HEK293 (cell line): ENCODE results near the gene NAPB.

Experiments used
- CTCF ChIA-PET: fragments of 350-600 bp; formaldehyde crosslinking; extraction: SDS; loops from one replicate; lab custom pipeline; 2021; ENCODE audit warnings: antibody characterized with exemption; lab: Yijun Ruan, JAX
- POLR2A ChIA-PET: fragments of 300-600 bp; formaldehyde crosslinking; extraction: SDS; loops from one replicate; lab custom pipeline; 2020; ENCODE audit warnings: antibody characterized with exemption, inconsistent platforms; lab: Yijun Ruan, JAX
- H3K27ac ChIP-seq: fragments of 200-500 bp; sonication (Bioruptor generic); 2 replicates; pipeline ENCODE4 v1.5.1; 2014; ENCODE audit warnings: low read depth, low read length, control low read depth, inconsistent platforms; ENCODE audit errors: extremely low read depth
- H3K36me3 ChIP-seq, 2 experiments: fragments of 200-500 bp in 1 of 2; sonication (Bioruptor generic) in 1 of 2; 1 replicate in 1 of 2; 2 replicates in 1 of 2; pipeline ENCODE4 v1.5.1; 2014 to 2017; ENCODE audit warnings: inconsistent platforms in 2 of 2, low read length in 2 of 2; ENCODE audit not compliant: control insufficient read depth in 2 of 2, insufficient read depth in 1 of 2
- H3K4me1 ChIP-seq: fragments of 200-500 bp; sonication (Bioruptor generic); 2 replicates; pipeline ENCODE4 v1.5.1; 2014; ENCODE audit warnings: mild to moderate bottlenecking, low read length, inconsistent platforms; ENCODE audit not compliant: control insufficient read depth, insufficient read depth
- H3K4me3 ChIP-seq: 2 replicates; pipeline ENCODE4 v1.5.1; 2011; ENCODE audit warnings: low read depth, mild to moderate bottlenecking, control low read depth, low read length, moderate library complexity
- H3K9me3 ChIP-seq: fragments of 200-500 bp; sonication (Bioruptor generic); 2 replicates; pipeline ENCODE4 v1.5.1; 2014; ENCODE audit warnings: low read depth, low read length, inconsistent platforms; ENCODE audit not compliant: control insufficient read depth, insufficient read depth
- GLIS2 ChIP-seq: fragments of 450-650 bp; formaldehyde crosslinking; IDR thresholded peaks from 2 replicates; pipeline ENCODE4 v1.5.1; 2016; ENCODE audit warnings: missing biosample characterization, missing genetic modification characterization
- INSM2 ChIP-seq: fragments of 450-650 bp; formaldehyde crosslinking; IDR thresholded peaks from 2 replicates; pipeline ENCODE4 v1.5.1; 2016; ENCODE audit warnings: missing biosample characterization, missing genetic modification characterization
- KLF16 ChIP-seq: fragments of 450-650 bp; formaldehyde crosslinking; IDR thresholded peaks from 2 replicates; pipeline ENCODE4 v1.5.1; 2017; ENCODE audit warnings: missing biosample characterization, missing genetic modification characterization
- MEIS1 ChIP-seq: sonication (generic); formaldehyde crosslinking; IDR thresholded peaks from 2 replicates; pipeline ENCODE4 v1.8.1; 2022; ENCODE audit warnings: missing genetic modification reagents, mild to moderate bottlenecking, borderline replicate concordance
- SALL2 ChIP-seq: fragments of 450-650 bp; formaldehyde crosslinking; IDR thresholded peaks from 2 replicates; pipeline ENCODE4 v1.5.0; 2017; ENCODE audit warnings: missing biosample characterization, mild to moderate bottlenecking, missing genetic modification characterization, borderline replicate concordance
- SETDB1 ChIP-seq: IDR thresholded peaks from one replicate; pipeline ENCODE4 v1.6.1; 2017; ENCODE audit warnings: mild to moderate bottlenecking, low read length, moderate library complexity, mixed read lengths; ENCODE audit not compliant: insufficient read length
- ZNF2 ChIP-seq: fragments of 450-650 bp; formaldehyde crosslinking; IDR thresholded peaks from 2 replicates; pipeline ENCODE4 v1.5.1; 2016; ENCODE audit warnings: missing biosample characterization, missing genetic modification characterization
- ZNF202 ChIP-seq: fragments of 450-650 bp; formaldehyde crosslinking; IDR thresholded peaks from 2 replicates; pipeline ENCODE4 v1.5.1; 2016; ENCODE audit warnings: missing biosample characterization, missing genetic modification characterization, borderline replicate concordance
- ZNF221 ChIP-seq: fragments of 450-650 bp; formaldehyde crosslinking; IDR thresholded peaks from 2 replicates; pipeline ENCODE4 v1.5.1; 2017; ENCODE audit warnings: missing biosample characterization, missing genetic modification characterization, borderline replicate concordance
- ZNF350 ChIP-seq: fragments of 450-650 bp; formaldehyde crosslinking; IDR thresholded peaks from 2 replicates; pipeline ENCODE4 v1.5.0; 2017; ENCODE audit warnings: missing biosample characterization, mild to moderate bottlenecking, missing genetic modification characterization
- ZNF394 ChIP-seq: fragments of 450-650 bp; formaldehyde crosslinking; IDR thresholded peaks from 2 replicates; pipeline ENCODE4 v1.5.1; 2016; ENCODE audit warnings: missing biosample characterization, missing genetic modification characterization, mild to moderate bottlenecking, moderate library complexity, borderline replicate concordance
- ZNF521 ChIP-seq: fragments of 450-650 bp; formaldehyde crosslinking; IDR thresholded peaks from 2 replicates; pipeline ENCODE4 v1.5.1; 2017; ENCODE audit warnings: missing biosample characterization, mild to moderate bottlenecking, missing genetic modification characterization
- ZNF571 ChIP-seq: fragments of 450-650 bp; formaldehyde crosslinking; IDR thresholded peaks from 2 replicates; pipeline ENCODE4 v1.5.0; 2017; ENCODE audit warnings: missing biosample characterization, missing genetic modification characterization
- ZNF76 ChIP-seq: fragments of 450-650 bp; formaldehyde crosslinking; IDR thresholded peaks from 2 replicates; pipeline ENCODE4; 2016; ENCODE audit warnings: low read depth, missing biosample characterization, missing genetic modification characterization, borderline replicate concordance
- ZNF777 ChIP-seq: fragments of 450-650 bp; formaldehyde crosslinking; IDR thresholded peaks from 2 replicates; pipeline ENCODE4 v1.5.1; 2017; ENCODE audit warnings: missing biosample characterization, missing genetic modification characterization, borderline replicate concordance
- ZNF791 ChIP-seq: fragments of 450-650 bp; formaldehyde crosslinking; IDR thresholded peaks from 2 replicates; pipeline ENCODE4 v1.5.1; 2016; ENCODE audit warnings: missing biosample characterization, missing genetic modification characterization
- ZSCAN23 ChIP-seq: fragments of 450-650 bp; formaldehyde crosslinking; IDR thresholded peaks from 2 replicates; pipeline ENCODE4 v1.5.1; 2016; ENCODE audit warnings: missing biosample characterization, missing genetic modification characterization
- ZSCAN30 ChIP-seq: fragments of 450-650 bp; IDR thresholded peaks from 2 replicates; pipeline ENCODE4 v1.5.1; 2018; ENCODE audit warnings: missing biosample characterization, mild to moderate bottlenecking, missing genetic modification characterization, moderate library complexity
- TF ChIP-seq, protein P1 (sequence below): fragments of 450-650 bp; formaldehyde crosslinking; IDR thresholded peaks from 2 replicates; pipeline ENCODE4 v1.5.1; 2016; ENCODE audit warnings: missing biosample characterization, missing genetic modification characterization
- TF ChIP-seq, protein P2 (sequence below): fragments of 450-650 bp; formaldehyde crosslinking; IDR thresholded peaks from 2 replicates; pipeline ENCODE4 v1.5.1; 2016; ENCODE audit warnings: missing biosample characterization, missing genetic modification characterization, low read depth

The NAPB gene

DNA sequence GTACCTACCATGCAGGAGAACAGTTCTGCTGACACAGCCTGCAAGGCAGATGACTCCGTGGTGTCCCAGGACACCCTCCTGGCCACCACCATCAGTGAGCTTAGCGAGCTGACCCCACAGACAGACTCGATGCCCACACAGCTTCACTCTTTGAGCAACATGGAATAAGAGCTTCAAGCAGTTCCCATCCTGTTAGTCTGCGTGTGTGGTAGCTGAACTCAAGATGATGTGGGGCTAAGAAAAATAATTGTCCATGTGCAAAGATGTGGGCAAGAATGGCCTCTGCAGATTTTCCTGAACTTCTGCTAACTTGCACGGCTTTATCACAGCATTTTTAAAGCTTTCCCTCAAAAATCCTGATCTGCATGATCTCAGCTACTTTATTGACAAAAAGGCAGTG is 51.0 kb downstream of the NAPB start (continued):
- TF ChIP-seq, protein P1, sequence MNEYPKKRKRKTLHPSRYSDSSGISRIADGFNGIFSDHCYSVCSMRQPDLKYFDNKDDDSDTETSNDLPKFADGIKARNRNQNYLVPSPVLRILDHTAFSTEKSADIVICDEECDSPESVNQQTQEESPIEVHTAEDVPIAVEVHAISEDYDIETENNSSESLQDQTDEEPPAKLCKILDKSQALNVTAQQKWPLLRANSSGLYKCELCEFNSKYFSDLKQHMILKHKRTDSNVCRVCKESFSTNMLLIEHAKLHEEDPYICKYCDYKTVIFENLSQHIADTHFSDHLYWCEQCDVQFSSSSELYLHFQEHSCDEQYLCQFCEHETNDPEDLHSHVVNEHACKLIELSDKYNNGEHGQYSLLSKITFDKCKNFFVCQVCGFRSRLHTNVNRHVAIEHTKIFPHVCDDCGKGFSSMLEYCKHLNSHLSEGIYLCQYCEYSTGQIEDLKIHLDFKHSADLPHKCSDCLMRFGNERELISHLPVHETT (tag by site-specific recombination) = no peak
- TF ChIP-seq ZNF571 (no peak), ZSCAN30 (tag by site-specific recombination) (no peak), ZNF350 (tag by site-specific recombination) (no peak), ZNF394 (tag by site-specific recombination) (no peak), SALL2 (tag by site-specific recombination) (no peak)

- H3K4me1 ChIP-seq = peaks cover 2% of the 10 kb centered on the region; the same call in 1 of the 2 replicates
- no peak overlapping the region for H3K27ac ChIP-seq
- CTCF ChIA-PET = interaction anchor here (0.6 to 1.5 kb wide), 3 partner anchors 77 to 731 kb away, joined by 3 read pairs; no protein-coding TSS in a partner anchor
- POLR2A ChIA-PET = no interaction called here
- H3K36me3 ChIP-seq = peaks cover 0 to 96% of the 10 kb centered on the region in 2 experiments
- TF ChIP-seq ZNF76 (no peak), ZNF791 (tag by site-specific recombination) (no peak), SETDB1 (no peak), ZNF221 (no peak), INSM2 (tag by site-specific recombination) (no peak), ZNF777 (tag by site-specific recombination) (no peak), GLIS2 (tag by site-specific recombination) (no peak), MEIS1 (CRISPR knock-in tag) (no peak), ZNF394 (tag by site-specific recombination) (no peak), KLF16 (tag by site-specific recombination) (no peak), ZNF2 (tag by site-specific recombination) (no peak), ZSCAN23 (no peak), ZNF521 (tag by site-specific recombination) (no peak), ZNF202 (no peak)
- TF ChIP-seq, protein P2, sequence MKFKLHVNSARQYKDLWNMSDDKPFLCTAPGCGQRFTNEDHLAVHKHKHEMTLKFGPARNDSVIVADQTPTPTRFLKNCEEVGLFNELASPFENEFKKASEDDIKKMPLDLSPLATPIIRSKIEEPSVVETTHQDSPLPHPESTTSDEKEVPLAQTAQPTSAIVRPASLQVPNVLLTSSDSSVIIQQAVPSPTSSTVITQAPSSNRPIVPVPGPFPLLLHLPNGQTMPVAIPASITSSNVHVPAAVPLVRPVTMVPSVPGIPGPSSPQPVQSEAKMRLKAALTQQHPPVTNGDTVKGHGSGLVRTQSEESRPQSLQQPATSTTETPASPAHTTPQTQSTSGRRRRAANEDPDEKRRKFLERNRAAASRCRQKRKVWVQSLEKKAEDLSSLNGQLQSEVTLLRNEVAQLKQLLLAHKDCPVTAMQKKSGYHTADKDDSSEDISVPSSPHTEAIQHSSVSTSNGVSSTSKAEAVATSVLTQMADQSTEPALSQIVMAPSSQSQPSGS (tag by site-specific recombination) = no peak
- TF ChIP-seq, all 188 proteins: peak for 0
- Histone ChIP-seq H3K9me3 (no peaks in the 10 kb centered on the region), H3K4me3 (no peak overlapping the region)
Measured at GRCh38 chr20:23369072-23369823, 52.0 kb downstream of the NAPB start.
